HG03469 (cell line): ENCODE results near the gene D2HGDH.
"Not testable (repeated sequence)": the region's sequence is repeated elsewhere in the genome, so short reads cannot be mapped to it uniquely, and the experiment has no call there.

ENCODE experiments used
- ATAC-seq: cut with Tn5 transposase; IDR thresholded peaks from one replicate; pipeline ENCODE4 v1.9.1; 2021; ENCODE audit warnings: mild to moderate bottlenecking, moderate library complexity, moderate number of reproducible peaks; ENCODE audit not compliant: unreplicated experiment

D2HGDH gene

DNA sequence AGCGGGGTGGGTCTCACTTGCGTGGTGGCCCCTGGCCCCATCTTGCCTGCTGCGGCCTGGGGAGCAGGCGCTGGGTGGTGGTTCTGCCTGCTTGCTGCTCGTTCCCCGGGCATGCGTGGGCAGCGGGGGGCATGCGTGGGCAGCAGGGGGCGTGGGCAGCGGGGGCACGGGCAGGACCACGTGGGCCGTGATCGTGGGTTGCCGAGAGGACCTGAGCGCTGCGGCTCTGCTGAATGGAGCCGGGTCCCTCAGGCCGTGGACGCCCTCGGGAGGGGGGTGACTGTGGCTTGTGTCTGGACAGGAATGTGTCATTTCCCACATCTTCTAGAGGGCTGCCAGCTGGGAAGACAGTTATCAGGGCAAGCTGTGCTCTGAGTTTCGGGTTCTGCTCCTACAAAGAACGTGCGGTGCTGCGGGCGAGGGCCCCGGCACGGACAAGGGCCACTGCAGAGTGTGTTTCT lies 33.9 kb downstream of the D2HGDH start:
- no peak for ATAC-seq

GRCh38 chr2:241768850-241769249 lies 34.4 kb downstream of the D2HGDH start:
- ATAC-seq, result no peak

GRCh38 chr2:241769819-241770184 lies 35.4 kb downstream of the D2HGDH start:
- no peak for ATAC-seq

DNA sequence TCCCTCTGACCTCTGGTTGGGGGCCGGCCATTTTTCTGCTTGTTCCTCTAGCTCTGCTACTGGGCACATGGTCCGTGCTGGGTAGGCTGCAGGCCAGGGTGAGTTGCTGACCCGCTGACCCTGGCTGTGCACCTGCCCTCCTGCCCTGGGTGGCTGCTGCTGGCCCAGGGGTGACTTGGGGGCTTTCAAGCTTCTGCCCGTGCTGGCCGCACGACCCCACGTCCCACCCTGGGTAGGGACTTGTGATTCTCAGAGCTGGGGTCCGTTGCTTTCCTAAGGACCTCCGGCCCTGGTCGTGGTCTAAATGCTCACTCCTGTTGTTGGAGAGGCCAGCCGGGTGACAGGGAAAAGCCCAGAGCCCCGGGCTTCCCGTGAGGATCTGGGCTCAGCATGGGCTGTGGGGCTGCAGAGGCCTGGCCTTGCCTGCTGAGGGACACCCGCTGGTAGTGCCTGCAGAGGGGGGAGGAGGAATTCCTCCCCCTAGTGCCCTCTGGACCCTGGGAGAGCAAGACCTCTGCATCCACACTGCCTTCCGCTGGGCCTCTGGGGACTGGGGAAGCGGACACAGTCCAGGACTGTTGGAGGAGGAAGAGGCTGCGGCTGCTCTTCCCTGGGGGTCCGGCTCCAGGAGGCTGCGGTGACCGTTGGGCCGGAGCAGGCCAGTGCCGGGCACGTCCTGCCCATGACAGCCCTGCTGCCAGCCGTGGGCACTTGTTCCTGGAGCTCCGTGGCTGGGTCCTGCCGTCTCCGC lies 35.9 kb downstream of the D2HGDH start:
- no peak for ATAC-seq

DNA sequence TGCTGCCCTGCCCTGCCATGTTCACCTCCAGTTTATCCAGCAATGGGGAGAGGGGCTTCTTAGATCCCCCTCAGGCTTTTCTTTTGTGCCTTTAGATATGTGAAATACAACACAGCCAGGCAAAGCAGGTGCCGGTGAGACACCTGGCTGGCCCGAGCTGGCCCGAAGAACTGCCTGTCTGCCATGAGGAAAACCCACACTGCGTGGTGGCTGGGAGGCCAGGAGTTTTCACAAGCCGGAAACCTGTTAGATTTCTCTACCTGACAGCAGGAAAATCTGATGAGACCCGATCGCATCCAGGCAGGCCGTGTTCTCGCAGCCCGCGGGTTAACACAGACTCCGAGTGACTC lies 36.5 kb downstream of the D2HGDH start:
- ATAC-seq, result no peak

DNA sequence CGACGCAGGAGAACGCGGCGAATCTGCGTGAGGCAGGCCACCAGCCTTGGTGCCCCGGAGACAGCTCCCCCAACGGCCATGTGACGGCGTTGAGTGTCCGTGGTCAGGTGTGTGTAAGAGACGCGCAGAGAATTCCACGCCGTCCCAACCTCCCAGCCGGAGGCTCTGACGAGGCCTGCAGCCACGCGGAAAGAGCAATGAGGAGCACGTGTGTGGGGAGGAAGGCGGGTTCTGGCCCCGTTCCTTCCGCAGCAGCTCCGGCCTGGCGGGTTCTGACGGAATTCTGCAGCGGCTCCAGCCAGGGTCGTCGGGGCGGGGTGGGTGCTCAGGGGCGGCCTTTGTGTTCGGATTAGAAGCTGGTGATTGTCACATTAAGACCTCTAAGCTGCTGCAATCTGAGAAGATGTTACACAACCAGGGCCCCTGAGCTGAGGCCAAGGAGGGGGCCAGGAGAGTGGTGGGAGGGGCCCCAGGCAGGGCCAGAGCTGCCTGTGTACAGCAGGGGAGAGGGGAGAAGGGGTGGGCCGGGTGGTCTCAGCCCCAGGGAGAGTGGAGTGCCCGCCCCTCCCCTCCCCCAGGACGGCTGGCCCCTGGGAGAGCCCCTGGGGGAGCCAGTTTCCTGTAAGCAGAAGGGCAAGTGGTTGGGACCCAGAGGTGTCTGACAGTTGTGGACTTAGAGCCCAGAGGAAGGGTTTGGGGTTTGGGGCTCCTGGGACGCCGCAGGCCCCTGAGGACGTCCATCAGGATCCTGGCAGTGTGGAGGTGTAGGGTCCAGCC lies 37.0 kb downstream of the D2HGDH start:
- no peak for ATAC-seq

DNA sequence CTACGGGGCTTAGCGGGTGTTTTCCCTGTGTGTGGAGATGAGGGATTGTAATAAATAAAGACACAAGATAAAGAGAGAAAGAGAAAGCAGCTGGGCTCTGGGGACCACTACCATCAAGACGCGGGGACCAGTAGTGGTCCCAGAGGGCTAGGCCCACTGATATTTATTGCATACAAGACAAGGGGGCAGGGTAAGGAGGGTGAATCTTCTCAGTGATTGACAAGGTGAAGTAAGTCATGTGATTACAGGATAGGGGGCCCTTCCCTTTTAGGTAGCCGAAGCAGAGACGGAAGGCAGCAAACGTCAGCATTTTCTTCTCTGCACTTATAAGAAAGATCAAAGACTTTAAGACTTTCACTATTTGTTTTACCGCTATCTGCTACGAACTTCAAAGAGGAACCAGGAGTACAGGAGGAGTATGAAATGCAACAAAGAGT lies 37.7 kb downstream of the D2HGDH start:
- no peak for ATAC-seq

- ATAC-seq, result no peak
Measured at GRCh38 chr2:241773511-241774418, 39.3 kb downstream of the D2HGDH start.

GRCh38 chr2:241774419-241775222 lies 40.2 kb downstream of the D2HGDH start:
- ATAC-seq, result no peak

GRCh38 chr2:241775223-241776177 lies 41.1 kb downstream of the D2HGDH start:
- ATAC-seq, result no peak

GRCh38 chr2:241776336-241777169 lies 42.1 kb downstream of the D2HGDH start, which contains the start of gene GAL3ST2:
TSS of gene GAL3ST2 (plus strand) at chr2:241776822. CDS start at chr2:241776956, 134 bp downstream.
- ATAC-seq, result no peak

DNA sequence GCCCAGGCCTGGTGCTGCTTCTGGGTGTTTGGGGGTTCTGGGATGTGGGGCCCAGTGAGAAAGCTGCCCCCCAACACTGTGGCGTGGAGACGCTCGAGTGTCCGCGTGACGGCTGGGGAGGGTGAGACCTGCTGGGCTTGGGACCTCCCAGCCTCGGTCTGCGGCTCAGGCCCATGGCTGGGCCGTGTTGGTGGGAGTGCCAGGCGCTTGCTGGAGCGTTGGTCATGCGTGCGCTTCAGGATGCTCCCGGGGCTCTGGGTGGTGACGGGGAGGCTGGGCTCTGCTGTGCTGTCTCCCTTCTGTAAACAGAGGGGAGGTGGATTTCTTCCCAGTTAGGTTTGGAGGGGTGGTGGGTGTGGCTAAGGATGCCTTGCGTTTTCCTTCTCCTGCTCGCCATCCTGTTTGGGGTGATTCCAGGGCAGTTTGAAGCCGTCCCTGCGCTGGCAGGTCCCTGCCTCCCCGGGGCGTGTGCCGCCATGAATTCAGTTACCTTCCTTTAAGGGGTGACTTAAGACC lies 42.8 kb downstream of the D2HGDH start:
- no peak for ATAC-seq

DNA sequence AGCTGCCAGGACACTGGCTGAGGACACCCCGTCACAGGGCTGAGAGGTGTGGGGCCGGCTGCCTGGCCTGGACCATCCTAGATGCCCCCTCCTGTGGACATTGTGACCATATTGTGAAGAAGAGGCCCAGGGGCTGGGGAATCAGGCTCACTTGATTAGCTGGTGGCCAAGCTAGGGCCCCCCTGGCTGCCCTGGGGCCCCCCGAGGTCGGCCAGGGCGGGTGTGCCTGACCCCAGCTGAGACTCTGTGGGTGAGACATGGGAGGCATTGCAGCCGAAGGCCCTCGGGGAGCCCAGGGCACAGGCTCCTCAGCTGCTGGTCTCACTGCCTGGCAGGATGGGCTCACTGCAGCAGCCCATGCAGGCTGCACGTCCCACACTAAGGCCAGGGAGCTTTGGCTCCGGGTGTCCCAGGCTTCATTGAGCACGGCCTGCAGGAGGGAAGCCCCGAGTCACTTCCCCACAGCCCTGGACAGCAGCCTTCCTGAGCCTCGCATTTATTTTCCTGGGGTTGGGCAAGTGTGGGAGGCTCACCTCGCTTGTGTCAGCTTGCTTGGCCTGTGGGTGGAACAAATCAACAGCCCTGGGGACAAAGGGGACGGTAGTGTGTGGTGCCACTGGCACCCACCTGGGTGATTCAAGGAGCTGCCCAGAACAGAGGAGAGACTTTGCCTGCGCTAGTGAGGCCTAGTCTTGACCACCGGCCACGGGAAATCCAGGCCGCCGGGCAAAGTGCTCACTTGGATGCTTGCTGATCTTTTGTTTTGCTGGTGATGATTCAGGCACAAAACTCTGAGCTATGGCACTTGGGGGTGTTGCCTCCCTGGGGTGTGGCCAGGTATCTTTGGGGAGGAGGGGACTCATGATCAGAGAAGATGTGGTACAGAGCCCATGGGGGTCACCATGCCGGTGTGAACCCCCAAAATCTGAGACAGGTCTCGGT lies 43.5 kb downstream of the D2HGDH start:
- no peak for ATAC-seq

GRCh38 chr2:241780939-241781569 lies 46.6 kb downstream of the D2HGDH start:
- no peak for ATAC-seq

GRCh38 chr2:241782053-241782452 lies 47.6 kb downstream of the D2HGDH start:
- ATAC-seq, result not testable (repeated sequence)

- ATAC-seq, result no peak
Measured at GRCh38 chr2:241788135-241788534, 53.7 kb downstream of the D2HGDH start.
